UCSD-AML1 (cell line): ENCODE measurements around the gene EDC4.
"Not testable (repeated sequence)": the region's sequence is repeated elsewhere in the genome, so short reads cannot be mapped to it uniquely, and the experiment has no call there.

Experiments used
- DNase-seq: peaks from one replicate; lab custom pipeline; 2025; ENCODE audit not compliant: unreplicated experiment; lab: John Stamatoyannopoulos, UW

The EDC4 gene

DNA sequence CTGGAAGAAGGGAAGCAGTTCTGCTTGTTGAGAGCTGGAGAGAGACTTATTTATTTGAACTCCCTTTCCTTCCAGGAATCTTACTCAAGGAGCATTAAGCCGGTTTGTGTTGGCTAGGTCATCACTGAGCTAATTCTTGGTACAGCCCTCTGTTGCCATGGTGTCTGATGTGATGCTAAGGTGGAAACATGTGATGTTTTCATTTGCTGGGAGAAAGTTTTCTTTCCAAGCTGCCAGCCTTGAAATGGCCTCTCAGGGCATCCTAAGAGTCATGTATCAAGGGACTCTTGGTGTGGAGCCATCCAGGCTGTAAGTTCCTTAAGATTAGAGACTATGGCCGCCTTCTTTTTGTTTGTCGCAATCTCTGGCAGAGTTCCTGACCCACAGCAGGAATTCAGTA, 24.4 kb downstream of the EDC4 start:
- DNase-seq, result no peak

- no peak for DNase-seq
Observed at GRCh38 chr16:67901734-67902133, 28.9 kb downstream of the EDC4 start.

- DNase-seq, result no peak
Observed at GRCh38 chr16:67902831-67903230, 30.0 kb downstream of the EDC4 start.

DNA sequence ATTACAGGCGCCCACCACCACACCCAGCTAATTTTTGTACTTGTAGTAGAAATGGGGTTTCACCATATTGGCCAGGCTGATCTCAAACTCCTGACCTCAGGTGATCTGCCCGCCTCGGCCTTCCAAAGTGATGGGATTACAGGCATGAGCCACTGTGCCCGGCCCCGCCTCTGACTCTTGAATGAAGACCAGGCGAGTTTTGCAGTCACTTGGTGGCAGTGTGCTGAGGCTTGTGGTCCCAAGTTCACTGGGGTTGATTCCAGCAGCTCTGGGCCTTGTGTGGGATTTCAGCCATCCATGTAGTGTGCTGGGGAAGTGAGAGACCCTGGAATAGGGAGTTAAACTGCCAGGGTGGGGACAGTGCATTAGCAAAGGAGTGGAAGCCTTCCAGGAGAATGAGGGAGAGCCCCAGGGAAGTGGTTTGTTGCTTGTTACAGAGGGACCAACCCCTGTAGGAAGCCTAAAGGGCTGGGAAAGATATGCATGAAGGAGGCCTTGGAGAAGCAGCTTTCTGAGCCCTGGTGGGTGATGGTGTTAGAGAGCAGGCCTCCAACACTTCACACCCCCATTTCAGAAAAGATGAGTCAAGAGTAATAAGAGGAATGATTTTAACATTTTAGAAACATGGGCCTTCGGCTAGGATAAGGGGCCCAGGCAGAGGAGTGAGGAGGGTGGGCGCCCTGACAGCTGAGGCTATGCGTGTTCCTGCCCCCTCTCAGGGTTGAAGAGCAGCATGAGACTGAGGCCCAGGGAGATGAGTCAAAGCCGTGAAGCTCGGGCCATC, 34.7 kb downstream of the EDC4 start:
- no peak for DNase-seq

GRCh38 chr16:67909056-67909742, 36.3 kb downstream of the EDC4 start:
- no peak for DNase-seq

DNA sequence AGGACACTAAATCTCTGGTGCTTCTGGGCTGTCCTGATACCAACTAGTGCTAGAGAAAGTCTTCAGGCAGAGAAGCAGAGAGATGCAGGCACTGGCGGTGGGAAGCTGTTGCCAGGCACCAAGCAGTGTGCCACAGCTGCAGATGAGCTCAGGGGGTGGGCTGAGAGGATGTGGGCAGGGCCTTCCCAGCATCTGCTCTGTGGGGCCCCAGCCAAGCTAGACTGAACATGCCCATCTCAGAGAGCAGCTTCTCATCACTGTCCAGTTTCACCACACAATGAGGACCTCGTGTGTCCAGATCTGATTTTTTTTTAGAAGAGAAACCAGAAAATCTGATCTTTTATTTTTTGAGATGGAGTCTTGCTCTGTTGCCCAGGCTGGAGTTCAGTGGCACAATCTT, 37.3 kb downstream of the EDC4 start:
- DNase-seq, result no peak

- DNase-seq, result no peak
Observed at GRCh38 chr16:67914758-67915495, 42.1 kb downstream of the EDC4 start.

GRCh38 chr16:67915496-67915769, 42.6 kb downstream of the EDC4 start:
- not testable (repeated sequence) for DNase-seq

DNA sequence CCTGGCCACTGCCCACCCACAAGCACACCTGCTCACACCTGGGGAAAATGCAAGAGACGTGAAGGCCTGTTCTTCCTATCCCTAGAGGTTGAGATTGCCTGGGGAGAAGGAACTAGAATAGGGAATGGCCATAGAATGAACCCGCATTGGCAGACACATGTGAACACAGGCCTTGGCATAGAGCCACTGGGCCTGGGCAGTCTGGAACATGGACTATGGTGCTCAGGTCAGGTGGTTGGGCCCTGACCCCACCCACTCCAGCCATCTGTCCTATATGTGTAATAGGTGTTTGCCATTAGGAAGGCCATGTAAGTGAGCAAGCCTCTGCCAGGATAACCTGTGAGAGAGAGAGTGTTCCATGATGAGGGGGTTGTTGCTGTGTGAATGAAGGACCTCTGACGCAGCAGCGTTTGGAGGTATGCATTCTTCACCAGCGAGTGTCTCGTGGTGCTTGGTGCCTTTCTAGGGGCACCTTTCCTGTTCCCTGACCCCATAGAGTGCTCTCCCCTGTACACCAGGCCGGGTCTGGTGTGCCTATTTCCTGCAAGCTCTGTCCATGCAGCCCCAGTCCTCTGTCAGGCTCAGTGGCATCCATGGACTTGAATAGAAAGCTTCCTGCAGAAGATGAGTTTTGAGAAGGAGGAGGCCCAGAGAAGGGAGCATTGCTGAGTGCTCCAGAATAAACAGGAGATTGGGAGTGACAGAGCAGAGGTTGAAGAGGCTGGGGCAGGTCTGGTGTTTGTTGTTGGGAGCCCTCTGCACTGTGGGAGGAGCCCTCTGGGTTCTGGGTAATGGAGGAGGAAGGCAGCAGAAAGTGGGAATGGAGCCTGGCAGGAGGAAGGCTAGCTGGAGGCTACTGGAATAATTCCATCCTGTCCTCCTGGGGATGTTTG, 43.2 kb downstream of the EDC4 start:
- DNase-seq, result no peak

DNA sequence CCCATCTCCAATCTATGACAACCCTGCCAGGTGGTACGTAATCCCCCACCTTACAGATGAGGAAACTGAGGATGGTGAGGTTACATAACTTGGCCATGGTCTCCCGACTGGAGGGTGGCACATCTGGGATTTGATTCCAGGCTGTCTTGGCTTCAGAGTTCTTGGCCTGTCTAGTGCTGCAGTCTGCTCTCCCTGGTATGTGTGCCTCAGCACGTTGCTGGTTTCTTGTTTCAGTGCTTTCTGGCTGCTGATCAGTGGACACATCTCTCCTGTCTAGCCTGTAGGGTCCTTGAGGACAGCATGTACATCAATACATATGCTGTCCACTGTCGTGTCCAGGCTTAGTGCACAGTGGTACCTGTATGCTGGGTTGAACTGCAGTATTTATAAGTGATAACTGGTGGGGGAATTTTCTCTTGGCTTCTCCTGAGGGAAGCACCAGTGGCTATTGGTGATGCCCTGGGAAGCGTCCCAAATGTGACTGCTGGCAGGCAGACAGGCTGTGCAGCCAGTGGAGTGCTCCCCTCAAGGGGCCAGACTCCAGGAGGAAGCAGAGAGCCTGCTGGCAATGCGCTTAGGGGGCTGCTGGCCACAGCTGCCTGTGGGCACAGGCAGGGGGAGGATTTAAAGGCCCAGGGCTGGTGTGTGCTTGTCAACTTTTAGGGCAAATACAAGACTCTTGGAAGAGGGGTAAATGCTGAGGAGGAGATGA, 44.4 kb downstream of the EDC4 start:
- no peak for DNase-seq

- DNase-seq, result no peak
Observed at GRCh38 chr16:67917852-67918236, 45.0 kb downstream of the EDC4 start.

DNA sequence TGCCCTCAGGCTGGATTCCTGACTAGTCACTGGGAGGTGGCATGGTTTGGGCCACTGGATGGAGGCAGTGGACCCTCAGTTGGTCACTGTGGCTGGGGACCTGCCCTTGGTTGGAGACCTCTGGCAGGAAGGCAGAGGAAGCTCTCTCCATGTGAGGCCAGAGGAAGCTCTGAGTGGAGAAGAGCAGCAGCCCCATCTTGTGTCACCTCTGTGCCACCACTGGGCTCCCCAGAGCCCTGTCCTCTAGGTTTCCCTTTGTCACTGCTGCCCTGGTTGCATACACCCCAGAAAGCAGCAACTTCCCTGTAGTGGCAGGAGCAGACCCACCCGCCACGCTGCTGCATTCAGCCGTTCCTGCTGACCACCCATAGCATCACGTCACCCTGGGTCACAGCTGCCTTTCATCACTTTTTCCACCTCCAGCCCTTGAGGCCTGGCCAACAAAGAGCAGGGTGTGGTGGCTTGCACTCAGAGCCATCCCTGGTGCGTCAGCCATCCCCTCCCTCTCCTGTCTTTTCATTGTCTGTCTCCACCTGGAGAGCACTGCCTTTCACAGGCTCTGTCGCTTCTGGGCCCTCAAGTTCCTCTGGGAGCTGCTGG, 46.9 kb downstream of the EDC4 start:
- no peak for DNase-seq

DNA sequence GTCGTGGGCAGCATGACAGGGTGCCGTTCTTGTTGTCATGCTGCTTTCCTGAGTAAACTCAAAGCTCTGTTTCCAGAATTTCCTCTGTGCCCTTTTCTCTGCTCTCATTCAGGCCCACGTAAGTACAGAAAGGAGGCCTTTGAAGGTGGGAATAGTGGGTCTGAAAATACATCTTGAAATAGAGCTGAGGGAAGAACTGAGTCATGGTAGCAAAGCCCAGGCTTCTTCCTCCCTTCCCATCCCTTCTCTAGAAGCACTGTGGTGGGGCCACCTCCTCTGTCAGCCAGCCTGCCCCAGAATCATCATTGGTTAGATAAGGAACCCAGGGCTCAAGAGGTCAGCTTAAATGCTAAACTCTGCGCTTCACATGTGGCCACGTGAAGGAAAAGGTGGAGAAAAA, 49.4 kb downstream of the EDC4 start:
- no peak for DNase-seq

- DNase-seq, result no peak
Observed at GRCh38 chr16:67922740-67923139, 49.9 kb downstream of the EDC4 start.

GRCh38 chr16:67923414-67924116, 50.7 kb downstream of the EDC4 start:
- DNase-seq, result no peak

- no peak for DNase-seq
Observed at GRCh38 chr16:67924140-67924906, 51.5 kb downstream of the EDC4 start.

GRCh38 chr16:67926181-67926750, 53.4 kb downstream of the EDC4 start:
- no peak for DNase-seq

- no peak for DNase-seq
Observed at GRCh38 chr16:67927131-67927941, 54.5 kb downstream of the EDC4 start.
